Measurements from ENCODE around the gene KCNS1.
A peak's percentile ranks its signal among the peaks of the same experiment; 100 is the strongest.
"Not testable (repeated sequence)": the region's sequence is repeated elsewhere in the genome, so short reads cannot be mapped to it uniquely, and the experiment has no call there.

Gene KCNS1, protein sequence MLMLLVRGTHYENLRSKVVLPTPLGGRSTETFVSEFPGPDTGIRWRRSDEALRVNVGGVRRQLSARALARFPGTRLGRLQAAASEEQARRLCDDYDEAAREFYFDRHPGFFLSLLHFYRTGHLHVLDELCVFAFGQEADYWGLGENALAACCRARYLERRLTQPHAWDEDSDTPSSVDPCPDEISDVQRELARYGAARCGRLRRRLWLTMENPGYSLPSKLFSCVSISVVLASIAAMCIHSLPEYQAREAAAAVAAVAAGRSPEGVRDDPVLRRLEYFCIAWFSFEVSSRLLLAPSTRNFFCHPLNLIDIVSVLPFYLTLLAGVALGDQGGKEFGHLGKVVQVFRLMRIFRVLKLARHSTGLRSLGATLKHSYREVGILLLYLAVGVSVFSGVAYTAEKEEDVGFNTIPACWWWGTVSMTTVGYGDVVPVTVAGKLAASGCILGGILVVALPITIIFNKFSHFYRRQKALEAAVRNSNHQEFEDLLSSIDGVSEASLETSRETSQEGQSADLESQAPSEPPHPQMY
- long read RNA-seq, result 0 reads

DNA sequence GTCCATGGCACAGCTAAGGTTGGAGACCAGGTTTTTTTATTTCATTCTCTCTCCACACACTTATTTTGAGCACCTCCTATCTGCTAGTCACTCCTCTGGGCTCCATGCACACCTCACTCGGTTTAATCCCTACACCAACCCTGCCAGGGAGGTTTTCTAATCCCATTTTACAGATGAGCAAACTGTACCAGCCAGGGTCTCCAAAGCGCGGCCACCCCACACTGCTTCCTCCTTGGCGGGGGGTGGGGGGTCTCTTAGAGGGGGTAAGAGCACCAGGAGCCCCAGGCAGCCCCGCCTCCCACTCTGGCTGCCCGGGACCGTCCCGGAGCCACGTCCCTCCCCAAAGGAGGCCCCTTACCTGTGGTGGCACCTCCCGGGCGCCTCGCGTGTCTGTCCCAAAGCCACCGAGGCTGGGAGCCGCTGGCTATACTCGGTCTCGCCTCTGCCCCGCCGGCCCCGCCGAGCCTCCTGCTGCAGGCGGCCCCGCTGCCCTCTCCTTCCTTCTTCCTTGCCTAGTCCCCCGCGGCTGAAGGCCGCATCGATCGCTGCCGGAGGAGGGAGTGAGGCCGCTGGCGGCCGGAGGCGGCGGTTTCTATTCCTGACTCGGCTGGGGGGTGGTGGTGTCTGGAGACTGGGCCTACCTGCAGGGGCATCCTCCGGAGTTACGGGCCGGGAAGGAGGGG lies at the start of gene KCNS1:
TSS of gene KCNS1 (minus strand) at position 565 of the 683 bp plus-strand sequence. CDS start 1,891 bp downstream, outside the sequence.
- Histone ChIP-seq H3K4me3 (replicated peaks; ENCODE audit: insufficient read depth, low read length) (no peak within 1 kb of the TSS), H3K27me3 (ENCODE audit: insufficient read depth, poor library complexity, severe bottlenecking) (peaks cover 13% of the 10 kb centered on the region), H3K27ac (replicated peaks) (no peak within 1 kb of the TSS)
- peak in 1 of 2 experiments; percentile 34 for DNase-seq (ENCODE audit: low read depth in 1 of 2, low spot score in 1 of 2)
- no peak for TF ChIP-seq CTCF (IDR thresholded peaks at IDR 0.05; ENCODE audit: insufficient read depth, low read length)
- no peak for TF ChIP-seq SPI1 (IDR thresholded peaks at IDR 0.05; ENCODE audit: borderline replicate concordance, low read depth)
- no peak for TF ChIP-seq GABPA (IDR thresholded peaks at IDR 0.05; ENCODE audit: low read depth)
- TF ChIP-seq, protein P1, sequence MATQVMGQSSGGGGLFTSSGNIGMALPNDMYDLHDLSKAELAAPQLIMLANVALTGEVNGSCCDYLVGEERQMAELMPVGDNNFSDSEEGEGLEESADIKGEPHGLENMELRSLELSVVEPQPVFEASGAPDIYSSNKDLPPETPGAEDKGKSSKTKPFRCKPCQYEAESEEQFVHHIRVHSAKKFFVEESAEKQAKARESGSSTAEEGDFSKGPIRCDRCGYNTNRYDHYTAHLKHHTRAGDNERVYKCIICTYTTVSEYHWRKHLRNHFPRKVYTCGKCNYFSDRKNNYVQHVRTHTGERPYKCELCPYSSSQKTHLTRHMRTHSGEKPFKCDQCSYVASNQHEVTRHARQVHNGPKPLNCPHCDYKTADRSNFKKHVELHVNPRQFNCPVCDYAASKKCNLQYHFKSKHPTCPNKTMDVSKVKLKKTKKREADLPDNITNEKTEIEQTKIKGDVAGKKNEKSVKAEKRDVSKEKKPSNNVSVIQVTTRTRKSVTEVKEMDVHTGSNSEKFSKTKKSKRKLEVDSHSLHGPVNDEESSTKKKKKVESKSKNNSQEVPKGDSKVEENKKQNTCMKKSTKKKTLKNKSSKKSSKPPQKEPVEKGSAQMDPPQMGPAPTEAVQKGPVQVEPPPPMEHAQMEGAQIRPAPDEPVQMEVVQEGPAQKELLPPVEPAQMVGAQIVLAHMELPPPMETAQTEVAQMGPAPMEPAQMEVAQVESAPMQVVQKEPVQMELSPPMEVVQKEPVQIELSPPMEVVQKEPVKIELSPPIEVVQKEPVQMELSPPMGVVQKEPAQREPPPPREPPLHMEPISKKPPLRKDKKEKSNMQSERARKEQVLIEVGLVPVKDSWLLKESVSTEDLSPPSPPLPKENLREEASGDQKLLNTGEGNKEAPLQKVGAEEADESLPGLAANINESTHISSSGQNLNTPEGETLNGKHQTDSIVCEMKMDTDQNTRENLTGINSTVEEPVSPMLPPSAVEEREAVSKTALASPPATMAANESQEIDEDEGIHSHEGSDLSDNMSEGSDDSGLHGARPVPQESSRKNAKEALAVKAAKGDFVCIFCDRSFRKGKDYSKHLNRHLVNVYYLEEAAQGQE (IDR thresholded peaks at IDR 0.05; ENCODE audit: insufficient replicate concordance, low read depth), result no peak
- TF ChIP-seq POLR2AphosphoS5 (IDR thresholded peaks at IDR 0.05; ENCODE audit: low read depth), result no peak

DNA sequence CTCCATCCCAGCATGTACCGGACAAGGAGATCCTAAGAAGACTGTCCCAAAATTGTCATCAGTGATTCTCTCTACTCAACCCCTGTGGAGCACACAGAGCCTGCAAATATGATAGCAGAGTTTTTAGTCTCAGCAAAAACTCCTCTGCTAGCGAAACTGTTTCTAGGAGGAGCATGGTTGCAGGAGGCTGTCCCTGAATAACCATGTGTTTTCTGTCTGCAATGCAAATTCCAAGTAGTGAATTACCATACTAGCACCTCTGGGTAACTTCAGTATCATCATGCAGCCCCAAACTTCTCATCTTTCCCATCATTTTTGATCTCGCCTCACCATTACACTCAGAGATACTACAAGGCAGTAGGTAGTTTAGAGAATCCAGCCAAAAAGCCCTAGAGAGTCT lies 48.1 kb upstream of the KCNS1 start:
- Histone ChIP-seq H3K27ac (replicated peaks) (no peak overlapping the region), H3K4me3 (replicated peaks; ENCODE audit: insufficient read depth, low read length) (no peak overlapping the region), H3K27me3 (ENCODE audit: insufficient read depth, poor library complexity, severe bottlenecking) (peaks cover 5% of the 10 kb centered on the region)
- TF ChIP-seq CTCF (IDR thresholded peaks at IDR 0.05; ENCODE audit: insufficient read depth, low read length), result no peak
- no peak for TF ChIP-seq SPI1 (IDR thresholded peaks at IDR 0.05; ENCODE audit: borderline replicate concordance, low read depth)
- TF ChIP-seq, protein P1 (IDR thresholded peaks at IDR 0.05; ENCODE audit: insufficient replicate concordance, low read depth), result no peak
- TF ChIP-seq GABPA (IDR thresholded peaks at IDR 0.05; ENCODE audit: low read depth), result no peak
- no peak for TF ChIP-seq POLR2AphosphoS5 (IDR thresholded peaks at IDR 0.05; ENCODE audit: low read depth)
- no peak for DNase-seq (ENCODE audit: low read depth in 1 of 2, low spot score in 1 of 2)

DNA sequence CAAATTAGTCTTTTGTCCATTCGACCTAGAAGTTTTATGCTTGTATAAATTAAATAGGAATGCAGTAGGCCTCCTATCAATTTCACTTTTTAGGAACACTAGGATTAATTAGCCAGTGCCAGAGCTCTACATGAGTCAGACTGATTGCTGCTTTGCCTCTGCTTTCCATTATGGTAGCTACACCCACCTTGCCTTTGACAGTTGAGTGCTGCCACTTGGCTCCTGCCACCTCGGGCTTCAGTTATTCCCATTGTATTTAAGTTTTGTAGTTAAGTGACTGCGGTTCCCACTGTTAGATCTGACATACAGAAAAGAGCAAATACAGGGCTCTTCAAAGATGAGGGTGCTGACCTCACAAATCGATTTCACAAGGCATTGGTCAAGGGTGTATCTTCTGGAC lies 39.9 kb upstream of the KCNS1 start:
- Histone ChIP-seq H3K4me3 (replicated peaks; ENCODE audit: insufficient read depth, low read length) (no peak overlapping the region), H3K27me3 (ENCODE audit: insufficient read depth, poor library complexity, severe bottlenecking) (no peaks in the 10 kb centered on the region), H3K27ac (replicated peaks) (no peak overlapping the region)
- DNase-seq (ENCODE audit: low read depth in 1 of 2, low spot score in 1 of 2), result no peak
- TF ChIP-seq, protein P1 (IDR thresholded peaks at IDR 0.05; ENCODE audit: insufficient replicate concordance, low read depth), result no peak
- TF ChIP-seq POLR2AphosphoS5 (IDR thresholded peaks at IDR 0.05; ENCODE audit: low read depth), result no peak
- no peak for TF ChIP-seq GABPA (IDR thresholded peaks at IDR 0.05; ENCODE audit: low read depth)
- TF ChIP-seq CTCF (IDR thresholded peaks at IDR 0.05; ENCODE audit: insufficient read depth, low read length), result no peak

GRCh38 chr20:45139733-45140375 lies 38.9 kb upstream of the KCNS1 start:
- not testable (repeated sequence) for H3K27me3 ChIP-seq (ENCODE audit: insufficient read depth, poor library complexity, severe bottlenecking); H3K4me3 ChIP-seq (replicated peaks; ENCODE audit: insufficient read depth, low read length); H3K27ac ChIP-seq (replicated peaks); DNase-seq (ENCODE audit: low read depth in 1 of 2, low spot score in 1 of 2)
